Measurements from ENCODE around the gene COG4.
A peak's percentile ranks its signal among the peaks of the same experiment; 100 is the strongest.
"Not testable (repeated sequence)": the region's sequence is repeated elsewhere in the genome, so short reads cannot be mapped to it uniquely, and the experiment has no call there.

COG4 gene

DNA sequence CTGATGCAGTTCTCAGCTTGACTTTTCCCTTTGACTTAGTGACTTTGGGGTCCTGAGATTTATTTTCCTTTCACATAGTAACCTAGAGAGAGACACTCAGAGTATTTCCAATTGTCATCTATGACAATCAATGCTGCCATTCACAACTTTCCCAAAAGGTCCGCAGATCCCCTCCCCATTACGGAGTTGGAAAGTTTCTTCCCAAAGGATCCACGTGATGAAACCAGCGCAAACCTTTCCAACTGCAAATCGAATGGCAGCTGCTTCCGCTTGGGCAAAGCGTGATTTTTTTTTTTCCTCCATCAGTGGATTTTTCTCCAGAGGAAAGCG lies 69.5 kb downstream of the COG4 start:
- no peak for DNase-seq

DNA sequence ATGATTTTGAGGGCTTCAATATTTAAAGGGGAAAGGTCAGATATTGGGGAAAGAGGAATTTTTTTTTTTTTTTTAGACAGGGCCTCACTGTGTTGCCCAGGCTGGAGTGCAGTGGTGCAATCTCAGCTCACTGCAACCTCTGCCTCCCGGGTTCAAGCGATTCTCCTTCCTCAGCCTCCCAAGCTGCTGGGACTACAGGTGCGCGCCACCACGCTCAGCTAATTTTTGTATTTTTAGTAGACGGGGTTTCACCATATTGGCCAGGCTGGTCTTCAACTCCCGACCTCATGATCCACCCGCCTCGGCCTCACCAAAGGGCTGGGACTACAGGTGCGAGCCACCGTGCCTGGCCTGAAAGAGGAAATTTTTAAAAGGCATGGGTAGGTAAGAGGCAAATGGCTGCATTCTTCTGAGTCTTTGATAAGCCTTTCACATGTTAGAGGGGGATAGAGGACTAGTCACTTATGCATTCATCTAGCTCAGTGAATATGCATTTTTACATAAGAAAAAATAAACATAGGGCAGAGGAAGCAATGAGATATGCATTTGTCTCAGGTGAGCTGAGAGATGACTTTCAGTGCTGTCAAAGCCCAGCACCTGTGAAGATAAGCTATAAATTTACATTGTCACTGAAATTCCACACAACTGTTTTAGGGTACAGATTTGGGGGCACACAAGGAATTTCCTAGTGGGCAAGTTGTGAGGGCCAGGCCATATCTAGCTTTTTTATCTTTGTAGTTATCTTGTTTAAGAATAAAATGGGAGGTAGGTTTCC lies 70.0 kb downstream of the COG4 start:
- DNase-seq: no peak

GRCh38 chr16:70451004-70451340 lies 72.4 kb downstream of the COG4 start:
- not testable (repeated sequence) for DNase-seq

GRCh38 chr16:70450142-70451003 lies 73.0 kb downstream of the COG4 start:
- not testable (repeated sequence) for DNase-seq

DNA sequence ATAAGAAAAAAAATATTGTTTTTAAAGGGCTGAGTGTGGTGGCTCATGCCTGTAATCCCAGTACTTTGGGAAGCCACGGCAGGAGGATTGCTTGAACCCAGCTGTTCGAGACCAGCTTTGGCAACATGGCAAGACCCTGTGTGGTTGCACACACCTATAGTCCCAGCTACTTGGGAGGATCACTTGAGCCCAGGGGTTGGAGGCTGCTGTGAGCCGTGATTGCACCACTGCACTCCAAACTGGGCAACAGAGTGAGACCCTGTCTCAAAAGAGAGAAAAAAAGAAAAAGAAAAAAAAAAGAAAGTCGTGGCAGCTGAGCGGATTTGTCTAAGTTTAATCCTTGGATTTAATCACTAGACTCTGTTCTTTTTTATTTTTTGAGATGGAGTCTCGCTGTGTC lies 75.3 kb downstream of the COG4 start:
- no peak for DNase-seq

GRCh38 chr16:70444249-70445063 lies 78.9 kb downstream of the COG4 start:
- no peak for DNase-seq

- no peak for DNase-seq
These were observed 81.0 kb downstream of the COG4 start for GRCh38 chr16:70442344-70442743.

DNA sequence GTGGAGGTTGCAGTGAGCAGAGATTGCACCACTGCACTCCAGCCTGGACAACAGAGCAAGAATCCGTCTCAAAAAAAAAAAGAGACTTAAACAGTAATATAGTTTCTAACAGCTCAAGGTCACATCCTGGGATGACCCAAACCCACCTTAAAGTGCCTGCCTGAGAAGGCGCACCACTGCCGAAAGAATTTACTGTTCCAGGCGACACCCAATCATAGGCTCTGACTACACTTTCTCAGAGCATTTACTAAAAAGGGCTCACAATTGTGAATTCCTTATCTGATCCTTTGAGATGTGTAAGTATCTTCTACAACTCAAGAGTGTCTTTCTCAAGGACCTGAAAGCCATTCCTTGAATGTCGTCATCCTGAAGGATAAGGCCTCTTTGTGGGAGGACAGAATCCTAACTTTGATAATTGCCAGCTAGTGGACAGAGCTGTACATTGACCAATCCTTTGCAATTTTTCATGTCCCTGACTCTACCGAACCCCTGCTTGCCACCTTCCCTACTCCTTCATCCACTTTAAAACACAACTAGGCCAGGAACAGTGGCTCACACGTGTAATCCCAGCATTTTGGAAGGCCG lies 81.9 kb downstream of the COG4 start:
- no peak for DNase-seq

DNA sequence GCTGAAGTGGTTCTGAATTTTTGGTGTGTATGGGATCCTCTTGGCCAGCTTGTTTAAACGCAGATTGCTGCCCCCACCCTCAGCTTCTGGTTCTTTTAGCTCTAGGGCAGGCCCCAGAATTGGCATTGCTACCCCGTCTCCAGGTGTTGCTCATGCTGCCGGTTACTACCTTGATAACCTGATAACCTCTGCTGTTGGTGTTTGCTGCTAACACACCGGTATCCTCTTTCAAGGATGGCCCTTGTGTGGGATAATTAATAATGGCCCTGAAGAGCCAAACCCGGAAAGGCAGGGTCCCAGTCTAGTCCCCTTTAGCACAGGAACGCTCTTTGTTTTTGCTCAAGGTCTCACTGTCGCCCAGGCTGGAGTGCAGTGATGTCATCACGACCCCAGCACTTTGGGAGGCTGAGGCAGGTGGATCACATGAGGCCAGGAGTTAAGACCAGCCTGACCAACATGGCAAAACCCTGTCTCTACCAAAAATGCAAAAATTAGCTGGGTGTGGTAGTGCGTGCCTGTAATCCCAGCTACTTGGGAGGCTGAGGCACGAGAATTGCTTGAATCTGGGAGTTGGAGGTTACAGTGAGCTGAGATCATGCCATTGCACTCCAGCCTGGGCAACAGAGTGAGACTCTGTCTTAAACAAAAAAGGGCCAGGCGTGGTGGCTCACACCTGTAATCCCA lies 83.2 kb downstream of the COG4 start:
- DNase-seq: no peak

DNA sequence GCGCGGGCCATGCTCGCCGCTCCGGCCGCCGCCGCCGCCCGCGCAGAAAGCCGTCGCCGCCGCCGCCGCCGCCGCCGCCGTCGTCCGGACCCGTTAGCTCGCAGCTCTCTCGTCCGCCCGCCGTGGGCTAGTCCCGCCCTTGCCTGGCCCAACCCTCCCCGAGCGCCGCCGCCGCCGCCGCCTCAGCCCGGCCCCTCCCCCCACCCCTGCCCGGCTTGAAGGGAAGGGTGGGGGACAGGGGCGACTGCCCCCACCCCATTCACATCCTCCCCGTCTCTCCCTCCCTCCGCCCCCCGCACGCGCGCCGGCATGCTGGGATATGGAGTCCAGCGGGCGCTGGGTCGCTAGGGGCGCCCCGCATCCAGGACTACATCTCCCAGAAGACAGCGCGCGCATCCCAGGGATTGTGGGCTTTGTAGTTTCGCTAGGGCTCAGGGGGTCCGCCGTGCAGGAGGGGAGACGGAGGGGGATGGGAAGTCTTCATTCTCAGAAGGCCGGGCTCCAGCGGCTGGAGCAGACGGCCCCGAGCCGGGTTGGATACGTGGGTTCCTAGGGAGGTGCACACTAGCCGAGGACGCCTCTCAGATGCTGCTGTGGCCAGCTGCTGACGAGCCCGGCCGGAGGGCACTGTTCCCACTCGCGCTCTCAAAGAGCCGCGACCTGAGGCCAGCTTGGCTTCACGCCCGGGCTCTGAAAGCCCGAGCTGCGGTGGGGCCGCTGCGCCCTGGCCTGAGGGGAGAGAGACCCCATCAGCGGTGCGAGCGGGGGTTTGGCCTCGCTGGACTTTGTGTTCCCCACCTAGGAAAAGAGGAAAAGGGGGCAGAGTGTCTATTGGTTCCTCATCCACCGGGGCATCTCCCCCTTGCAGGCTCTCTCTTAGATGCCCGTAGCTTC lies 84.1 kb downstream of the COG4 start, which contains the start of gene ST3GAL2:
Gene ST3GAL2 (minus strand): TSS at position 132 of the 894 bp plus-strand sequence. CDS start 40,570 bp downstream, outside the sequence.
- DNase-seq: peak; percentile 92

DNA sequence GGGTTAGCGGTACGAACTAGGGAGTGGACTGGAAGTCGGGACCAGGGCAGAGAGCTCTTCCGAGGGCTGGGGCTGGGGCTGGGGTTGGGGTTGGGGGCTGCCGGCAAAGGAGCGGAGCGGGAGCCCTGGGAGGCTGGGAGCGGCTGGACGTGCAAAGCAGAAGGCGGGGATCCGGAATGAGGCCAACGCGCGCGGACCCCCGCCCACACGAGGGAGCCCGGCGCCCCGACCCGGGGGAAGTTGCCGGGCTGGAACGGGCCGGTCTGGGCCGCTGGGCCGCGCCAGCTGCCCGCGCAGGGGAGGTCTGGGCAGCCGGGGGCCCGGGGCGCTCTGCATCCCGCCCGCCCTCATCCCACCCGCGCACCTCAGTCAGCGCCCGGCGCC lies 84.8 kb downstream of the COG4 start:
- DNase-seq: no peak

- DNase-seq: peak; percentile 8
These were observed 85.5 kb downstream of the COG4 start for GRCh38 chr16:70437582-70438557.

DNA sequence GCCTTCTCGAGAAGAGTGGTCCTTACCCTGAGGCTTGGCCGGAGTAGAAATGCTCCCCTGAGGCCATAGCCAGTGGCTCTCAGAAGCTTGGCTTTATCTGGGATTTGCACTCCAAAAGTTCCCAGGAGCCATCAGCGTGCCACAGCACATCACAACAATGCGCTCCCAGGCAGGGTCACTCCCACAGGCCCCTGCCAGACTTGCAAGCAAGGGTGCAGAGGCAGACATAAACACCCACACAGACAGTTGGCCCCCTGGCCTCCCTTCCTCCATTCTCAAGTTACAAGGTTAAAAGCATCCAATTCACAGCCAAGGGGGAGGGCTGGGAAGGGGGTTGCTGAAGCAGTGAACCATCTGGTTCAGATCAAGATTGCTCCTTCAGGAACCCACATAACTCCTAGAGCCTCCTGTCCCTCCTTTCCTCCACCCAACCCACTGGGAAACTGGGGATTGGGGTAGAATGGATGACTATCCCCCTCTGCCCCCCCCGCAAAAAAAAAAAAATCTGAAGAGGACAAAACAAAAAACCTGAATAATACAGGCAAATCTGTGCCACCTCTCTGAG lies 86.3 kb downstream of the COG4 start:
- no peak for DNase-seq

DNA sequence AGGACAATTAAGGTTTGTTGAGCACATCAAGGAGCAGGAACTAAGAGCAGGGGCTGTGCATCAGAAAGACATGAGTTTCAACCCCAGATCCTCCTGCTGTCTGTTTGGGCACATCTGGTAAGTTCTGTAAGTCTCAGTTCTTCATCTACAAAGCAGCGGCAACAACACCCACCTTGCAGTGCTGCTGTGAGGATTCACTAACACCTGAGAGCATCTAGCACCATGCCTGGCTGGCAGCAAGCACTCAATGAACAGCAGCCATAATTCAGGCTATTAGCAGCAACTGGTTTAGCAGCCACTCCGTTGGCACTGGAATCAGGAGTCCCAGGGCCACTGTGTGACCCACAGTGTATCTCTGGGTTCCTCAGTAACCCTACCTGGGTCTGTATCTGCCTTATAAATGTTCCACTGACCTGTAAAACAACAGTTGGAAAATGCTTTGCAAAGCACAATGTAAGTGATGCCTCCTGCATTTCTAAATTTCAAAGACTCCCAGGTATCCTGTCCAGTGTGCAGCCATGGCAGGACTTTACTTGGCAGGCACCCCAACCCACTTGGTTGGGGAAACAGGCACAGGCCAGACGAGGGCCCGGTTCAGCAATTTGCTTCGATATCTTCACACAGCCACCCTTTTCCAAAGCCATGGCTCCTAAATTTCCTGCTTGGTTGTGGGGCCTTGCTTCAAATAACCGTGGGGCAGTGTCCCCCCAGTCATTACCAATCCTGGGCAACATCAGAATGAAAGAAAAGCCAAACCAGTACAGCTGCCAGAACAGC lies 88.7 kb downstream of the COG4 start:
- DNase-seq: no peak

DNA sequence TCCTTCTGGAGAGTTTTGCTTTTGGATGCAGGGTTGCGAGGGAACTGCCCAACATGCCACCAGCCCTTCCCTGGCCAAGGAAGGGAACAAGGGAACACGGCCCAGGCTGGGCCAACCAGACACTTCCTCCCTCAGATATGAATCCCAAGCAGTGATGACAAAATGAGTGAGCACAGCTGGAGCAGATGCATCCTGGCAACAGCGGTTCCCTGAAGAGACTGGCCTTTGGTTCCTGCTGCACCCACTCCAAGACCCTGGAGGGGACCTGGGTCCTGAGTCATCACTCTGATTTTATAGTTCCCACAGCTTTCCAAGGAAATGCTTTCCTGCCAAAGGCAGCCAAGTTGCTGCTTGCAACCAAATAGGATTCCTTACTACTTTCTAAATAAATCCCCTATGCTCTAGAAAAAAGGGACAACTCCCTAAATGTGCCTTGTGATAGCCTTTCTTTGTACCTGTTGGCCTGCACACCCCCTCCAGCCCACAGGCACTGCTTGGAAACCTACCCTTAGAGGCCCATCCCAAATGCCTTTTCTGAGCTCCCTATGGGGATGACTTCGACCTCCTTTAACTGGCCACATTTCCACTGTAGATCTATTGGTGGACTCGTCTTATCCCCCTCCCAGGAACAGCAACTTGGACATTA lies 89.8 kb downstream of the COG4 start:
- no peak for DNase-seq

DNA sequence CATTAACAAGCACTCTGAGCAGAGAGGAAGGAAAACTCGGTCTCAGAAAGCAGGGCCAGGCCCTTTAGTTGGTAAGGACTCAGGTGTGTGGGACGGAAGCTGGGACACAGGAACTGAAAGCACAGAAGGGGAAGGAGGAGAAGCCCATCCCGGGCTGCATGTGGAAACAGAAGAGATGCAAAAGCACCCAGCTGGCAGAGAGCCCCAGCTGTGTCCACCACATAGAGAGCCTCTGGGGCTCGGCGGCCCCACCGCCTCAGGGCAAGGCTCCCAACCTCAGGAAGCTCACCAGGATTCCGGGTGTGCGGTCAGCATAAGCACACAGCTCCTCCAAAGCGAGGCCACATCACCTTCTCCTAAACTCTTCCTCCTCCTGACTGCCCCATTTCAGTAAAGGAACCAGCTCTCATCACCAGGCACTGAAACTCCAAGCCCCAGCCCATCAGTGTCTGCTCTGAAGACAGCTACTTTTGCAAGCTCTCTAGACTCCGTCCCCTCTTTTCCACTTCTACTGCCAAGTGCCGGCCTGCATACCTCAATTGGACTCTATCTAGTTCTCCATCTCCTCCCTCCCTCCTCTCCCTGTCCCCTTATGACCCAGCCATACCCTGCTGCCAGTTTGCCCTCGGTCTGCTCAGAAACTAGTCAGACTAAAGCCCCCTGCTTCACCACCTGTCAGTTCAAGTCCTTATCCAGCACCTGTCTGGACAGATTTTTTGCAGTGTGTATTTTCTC lies 90.5 kb downstream of the COG4 start:
- no peak for DNase-seq

DNA sequence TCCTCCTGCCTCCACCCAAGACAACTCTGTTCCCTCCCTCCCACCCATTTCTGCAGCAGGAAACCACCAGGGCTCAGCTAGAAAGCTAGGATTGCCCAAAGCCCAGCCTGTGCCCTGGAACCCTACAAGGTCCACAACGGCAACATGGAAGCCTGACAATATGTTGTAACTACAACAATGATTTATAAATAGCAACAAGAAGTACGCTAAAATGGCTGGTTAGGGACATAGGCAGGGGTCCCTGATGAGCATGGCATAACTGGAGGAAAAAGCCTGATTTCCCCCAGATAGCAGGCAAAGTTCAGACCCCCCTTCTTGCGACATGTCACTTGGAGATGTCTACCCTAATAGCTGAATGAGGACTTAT lies 91.0 kb downstream of the COG4 start:
- DNase-seq: no peak

All from NCI-H1694 treated with DMSO at 0.1 percent for 48 hours (cell line).